GM21737 (cell line): Measurements from ENCODE around the gene RBM26.

ENCODE experiments used
- ATAC-seq: cut with Tn5 transposase; IDR thresholded peaks from one replicate; pipeline ENCODE4 v1.9.1; 2021; ENCODE audit warnings: mild to moderate bottlenecking, moderate library complexity; ENCODE audit not compliant: unreplicated experiment

RBM26 gene

GRCh38 chr13:79423801-79424642 lies 18.0 kb upstream of the RBM26 start:
- no peak for ATAC-seq

- ATAC-seq = no peak
These were observed 17.3 kb upstream of the RBM26 start for GRCh38 chr13:79423340-79423739.

GRCh38 chr13:79419365-79419764 lies 13.3 kb upstream of the RBM26 start:
- ATAC-seq = no peak

GRCh38 chr13:79417741-79418140 lies 11.7 kb upstream of the RBM26 start:
- ATAC-seq = no peak

- no peak for ATAC-seq
These were observed 7.5 kb upstream of the RBM26 start for GRCh38 chr13:79413521-79413920.

- ATAC-seq = no peak
These were observed 3.8 kb upstream of the RBM26 start for GRCh38 chr13:79409828-79410227.

- no peak for ATAC-seq
These were observed 1.4 kb upstream of the RBM26 start for GRCh38 chr13:79407349-79407979.

GRCh38 chr13:79406597-79406908 lies 498 bp upstream of the RBM26 start:
- ATAC-seq = peak; percentile 22

- peak; percentile 1 for ATAC-seq
These were observed 589 bp downstream of the RBM26 start for GRCh38 chr13:79405501-79405830.

GRCh38 chr13:79404985-79405384 lies 1.1 kb downstream of the RBM26 start:
- no peak for ATAC-seq

- ATAC-seq = no peak
These were observed 1.7 kb downstream of the RBM26 start for GRCh38 chr13:79404361-79404760.

- no peak for ATAC-seq
These were observed 2.9 kb downstream of the RBM26 start for GRCh38 chr13:79403113-79403512.

GRCh38 chr13:79402679-79403078 lies 3.4 kb downstream of the RBM26 start:
- no peak for ATAC-seq

- no peak for ATAC-seq
These were observed 3.9 kb downstream of the RBM26 start for GRCh38 chr13:79402074-79402635.

- peak; percentile 36 for ATAC-seq
These were observed 4.6 kb downstream of the RBM26 start for GRCh38 chr13:79401259-79402070.

- ATAC-seq = no peak
These were observed 7.1 kb downstream of the RBM26 start for GRCh38 chr13:79398915-79399314.

GRCh38 chr13:79398127-79398526 lies 7.9 kb downstream of the RBM26 start:
- ATAC-seq = no peak

GRCh38 chr13:79395881-79396280 lies 10.2 kb downstream of the RBM26 start:
- no peak for ATAC-seq

- peak; percentile 48 for ATAC-seq
These were observed 12.3 kb downstream of the RBM26 start for GRCh38 chr13:79393564-79394249.

- peak; percentile 45 for ATAC-seq
These were observed 13.0 kb downstream of the RBM26 start for GRCh38 chr13:79392882-79393563.
